ENCODE data around the gene DDX25.

DNA sequence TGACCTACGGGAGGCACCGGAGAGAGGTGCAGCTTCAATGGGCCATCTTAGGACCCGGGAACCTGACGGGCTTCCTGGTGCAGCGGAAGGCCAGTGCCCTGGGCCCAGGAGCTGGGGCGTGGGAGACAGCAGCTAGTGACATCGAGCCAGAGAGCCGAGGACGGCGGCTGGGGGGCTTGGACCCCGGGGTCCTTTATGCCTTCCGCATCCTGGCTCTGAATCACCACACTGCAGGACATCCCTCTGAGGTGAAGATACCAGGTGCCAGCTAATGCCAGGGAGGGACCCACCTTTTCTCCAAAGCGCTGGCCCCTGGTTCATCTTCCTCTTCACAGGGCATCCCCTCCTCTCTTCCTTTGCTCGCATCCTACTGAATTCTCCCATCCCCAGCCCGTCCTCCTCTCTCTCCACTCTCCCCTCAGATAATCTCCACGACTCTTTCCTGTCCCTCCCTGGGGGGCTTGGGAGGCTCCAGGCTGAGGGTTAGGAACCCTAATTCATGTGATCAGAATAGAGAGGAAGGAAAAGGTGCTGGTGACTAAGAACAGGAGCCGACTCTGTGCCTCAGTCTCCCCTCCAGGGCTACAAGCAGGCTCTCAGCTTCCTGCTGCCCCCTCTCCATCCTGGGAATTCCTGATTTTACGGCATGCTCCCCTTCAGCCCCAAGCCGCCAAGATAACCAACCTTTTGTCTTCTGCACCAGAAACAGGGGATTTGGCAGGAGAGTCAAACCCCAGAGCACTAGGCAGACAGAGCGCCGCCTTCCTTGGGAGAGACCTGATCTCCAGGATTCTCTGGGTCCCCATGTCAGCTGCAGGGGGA, 50.0 kb downstream of the DDX25 start:
- TF ChIP-seq CTCF (IDR thresholded peaks at IDR 0.05; ENCODE audit: low read depth, low read length, poor library complexity, severe bottlenecking) (no peak), EZH2phosphoT487 (IDR thresholded peaks at IDR 0.05; ENCODE audit: borderline replicate concordance, low read length) (no peak)
